Stomach (tissue), 9 donors: Measurements from ENCODE around the gene NTPCR. TPM values are rescaled to one million over a fixed set of nuclear protein-coding genes. Genes with fewer than 3 reads are reported as not detected.

Experiments
- DNase-seq, 2 donors: peaks; one replicate each; pipeline versions ENCODE4 v3.0.0 to v3.0.0-alpha.2; 2013 to 2019
- H3K27ac ChIP-seq, 5 donors: fragments of 200-600 bp in 4 of 5; sonication (generic) in 4 of 5; one replicate each; pipeline ENCODE4 v1.5.1; 2013 to 2019; ENCODE audit warnings: mild to moderate bottlenecking in 1 of 5, moderate library complexity in 1 of 5
- H3K27me3 ChIP-seq, 3 donors: fragments of 200-600 bp; sonication (generic); one replicate each; pipeline ENCODE4 v1.5.1; 2017 to 2019; ENCODE audit warnings: mixed run types in 1 of 3
- H3K36me3 ChIP-seq, 4 donors: fragments of 200-600 bp; sonication (generic); 1 replicate in 3 of 4; 2 replicates in 1 of 4; pipeline ENCODE4 v1.5.1; 2016 to 2019
- H3K4me1 ChIP-seq, 4 donors: fragments of 200-600 bp; sonication (generic); one replicate each; pipeline ENCODE4 v1.5.1; 2016 to 2019
- H3K4me3 ChIP-seq, 4 donors: fragments of 200-600 bp; sonication (generic) in 3 of 4; one replicate each; pipeline ENCODE4 v1.5.1; 2016 to 2019; ENCODE audit warnings: mild to moderate bottlenecking in 1 of 4
- H3K9me3 ChIP-seq, 4 donors: fragments of 200-600 bp; sonication (generic); one replicate each; pipeline ENCODE4 v1.5.1; 2016 to 2019
- EP300 ChIP-seq: sonication (generic); formaldehyde crosslinking; IDR thresholded peaks from one replicate; pipeline ENCODE4 v1.6.1; 2017; ENCODE audit warnings: antibody characterized with exemption
- POLR2A ChIP-seq, 4 donors: fragments of 450-650 bp; IDR thresholded peaks; one replicate each; pipeline ENCODE4 v1.6.1; 2016; ENCODE audit warnings: antibody characterized with exemption in 4 of 4, control low read depth in 2 of 4, mild to moderate bottlenecking in 1 of 4, moderate library complexity in 1 of 4
- POLR2AphosphoS5 ChIP-seq, 3 donors: sonication (generic); formaldehyde crosslinking; IDR thresholded peaks; one replicate each; pipeline ENCODE4 v1.6.1; 2016; ENCODE audit warnings: antibody characterized with exemption in 3 of 3
- WGBS, 5 donors: extraction: QIAGEN DNeasy Blood & Tissue Kit in 3 of 5; methylation state at CpG; one replicate each; pipeline versions ENCODE4 v1.1.5 to v1.1.7; 2013 to 2018; 5-methylcytosine and 5-hydroxymethylcytosine counted together
- intact Hi-C: fragments of 100-400 bp; cut with DNase I; formaldehyde crosslinking; loops from one replicate; pipeline ENCODE4 v1.15.1; 2023; ENCODE audit warnings: low total_unique reads
- polyA plus RNA-seq, 3 donors: library from polyadenylated mRNA; stranded (reverse); fragments of 200-250 nt; gene quantifications; one replicate each; pipeline ENCODE4 v1.2.3, GENCODE V29; 2013
- total RNA-seq, 5 donors: library from RNA; depleted of rRNA; stranded (reverse); fragments of >200 nt; gene quantifications; one replicate each; pipeline versions ENCODE4 v1.1.0 to v1.2.3, GENCODE V29; 2014 to 2016
- TF ChIP-seq, protein P1 (sequence below), 7 experiments: fragments of 450-650 bp in 4 of 7; fragments of 200-600 bp in 3 of 7; sonication (generic) in 3 of 7; IDR thresholded peaks; one replicate each; pipeline ENCODE4 v1.5.1; 2016 to 2019; ENCODE audit warnings: antibody characterized with exemption in 7 of 7, control low read depth in 2 of 7, mild to moderate bottlenecking in 1 of 7
- donor health status: healthy with polysubstance abuse.
- donor health status: Bipolar disorder and iron deficiency.
- donor health status: healthy.

NTPCR gene
- total and polyA plus RNA-seq, 8 donors, result 14.9 to 56.3 (median 43.1) TPM

DNA sequence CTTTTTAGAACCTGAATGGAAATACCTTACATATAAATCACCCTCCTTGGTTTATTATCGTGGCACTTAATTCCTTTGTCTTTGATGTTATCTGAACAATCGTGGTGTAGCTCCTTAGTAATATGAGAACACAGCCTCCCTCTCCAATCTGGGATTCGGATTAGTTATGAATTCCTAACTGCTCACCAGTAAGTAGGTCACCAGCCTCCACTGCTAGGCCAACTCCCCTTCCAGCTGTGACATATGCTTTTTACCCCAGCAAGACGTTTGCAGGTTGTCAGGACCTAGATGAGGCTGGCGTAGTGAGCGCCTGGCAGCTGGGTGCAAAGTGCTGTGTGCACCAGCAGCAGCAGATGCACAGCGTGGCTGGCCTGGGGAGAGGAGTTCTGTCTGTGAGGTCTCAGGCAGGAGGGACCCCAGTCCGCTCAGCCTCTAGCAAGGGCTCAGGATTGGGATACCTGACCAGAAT, 38.2 kb downstream of the NTPCR start:
- TF ChIP-seq POLR2AphosphoS5 (IDR thresholded peaks at IDR 0.05), result no peak
- Histone ChIP-seq H3K4me1 (no peaks in the 10 kb centered on the region), H3K36me3 (peaks cover 0 to 10% (median 6%) of the 10 kb centered on the region in 4 donors), H3K27me3 (no peaks in the 10 kb centered on the region), H3K27ac (no peak overlapping the region), H3K9me3 (peaks cover 0 to 3% (median 3%) of the 10 kb centered on the region in 4 donors), H3K4me3 (no peak overlapping the region)
- no peak for DNase-seq
- WGBS, 5 donors, result 57 to 67% (median 66%) methylated on average over 6 to 8 of the region's 8 CpGs
- intact Hi-C loops, result no loop called here

DNA sequence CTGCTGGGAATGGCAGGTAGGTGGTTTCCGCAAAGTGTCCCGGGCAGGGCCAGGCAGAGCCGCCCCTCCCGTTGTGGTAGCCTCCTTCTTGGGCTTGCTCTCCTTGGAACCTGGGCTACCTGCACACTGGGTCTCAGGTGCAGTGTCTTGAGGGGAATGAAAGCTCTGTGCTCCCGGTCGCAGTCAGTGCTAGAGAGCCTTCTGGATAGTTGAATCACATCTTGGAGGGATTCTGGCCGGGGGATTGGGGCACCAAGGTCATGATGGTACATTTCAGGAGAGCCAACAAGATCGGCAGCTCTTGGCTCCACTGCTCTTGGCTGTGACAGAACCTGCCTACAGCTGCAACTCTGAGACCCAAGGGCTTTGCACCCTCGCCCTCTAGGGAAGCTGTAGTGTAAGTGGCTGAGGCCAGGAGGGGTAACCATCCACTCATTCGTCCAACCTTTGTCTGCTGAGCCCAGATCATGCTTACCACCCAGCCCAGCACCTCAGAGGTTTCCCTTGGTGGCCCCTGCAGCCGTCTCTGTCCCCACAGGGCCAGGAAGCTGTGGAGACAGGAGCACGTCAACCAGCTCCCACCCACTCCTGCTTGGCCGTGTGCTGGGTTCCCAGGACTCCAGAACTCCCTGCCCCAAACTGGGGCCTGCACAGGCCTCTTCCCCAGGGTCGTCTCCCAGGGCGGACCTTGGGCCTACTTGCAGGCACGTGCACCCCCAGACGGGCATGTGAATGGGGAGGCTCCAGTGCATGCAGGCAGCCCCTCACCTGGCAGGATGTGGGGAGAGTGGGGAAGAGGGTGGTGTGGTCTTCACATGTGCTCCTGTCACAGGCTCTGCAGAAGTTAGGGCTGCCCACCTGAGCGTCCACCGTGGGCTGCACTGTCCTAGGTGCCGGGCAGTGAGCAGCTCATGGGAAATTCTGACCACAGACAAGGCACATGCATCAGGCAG, 40.0 kb downstream of the NTPCR start:
- Histone ChIP-seq H3K9me3 (peaks cover 0 to 10% (median 8%) of the 10 kb centered on the region in 4 donors), H3K27ac (no peak overlapping the region), H3K27me3 (no peaks in the 10 kb centered on the region), H3K4me3 (no peak overlapping the region), H3K36me3 (peaks cover 0 to 24% (median 10%) of the 10 kb centered on the region in 4 donors), H3K4me1 (no peaks in the 10 kb centered on the region)
- intact Hi-C loops, result no loop called here
- WGBS, 5 donors, result 91 to 94% (median 92%) methylated on average over 18 to 20 of the region's 20 CpGs
- no peak for DNase-seq
- TF ChIP-seq EP300 (no peak), POLR2AphosphoS5 (IDR thresholded peaks at IDR 0.05) (no peak), POLR2A (IDR thresholded peaks at IDR 0.05) (no peak)
- TF ChIP-seq, protein P1, sequence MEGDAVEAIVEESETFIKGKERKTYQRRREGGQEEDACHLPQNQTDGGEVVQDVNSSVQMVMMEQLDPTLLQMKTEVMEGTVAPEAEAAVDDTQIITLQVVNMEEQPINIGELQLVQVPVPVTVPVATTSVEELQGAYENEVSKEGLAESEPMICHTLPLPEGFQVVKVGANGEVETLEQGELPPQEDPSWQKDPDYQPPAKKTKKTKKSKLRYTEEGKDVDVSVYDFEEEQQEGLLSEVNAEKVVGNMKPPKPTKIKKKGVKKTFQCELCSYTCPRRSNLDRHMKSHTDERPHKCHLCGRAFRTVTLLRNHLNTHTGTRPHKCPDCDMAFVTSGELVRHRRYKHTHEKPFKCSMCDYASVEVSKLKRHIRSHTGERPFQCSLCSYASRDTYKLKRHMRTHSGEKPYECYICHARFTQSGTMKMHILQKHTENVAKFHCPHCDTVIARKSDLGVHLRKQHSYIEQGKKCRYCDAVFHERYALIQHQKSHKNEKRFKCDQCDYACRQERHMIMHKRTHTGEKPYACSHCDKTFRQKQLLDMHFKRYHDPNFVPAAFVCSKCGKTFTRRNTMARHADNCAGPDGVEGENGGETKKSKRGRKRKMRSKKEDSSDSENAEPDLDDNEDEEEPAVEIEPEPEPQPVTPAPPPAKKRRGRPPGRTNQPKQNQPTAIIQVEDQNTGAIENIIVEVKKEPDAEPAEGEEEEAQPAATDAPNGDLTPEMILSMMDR (IDR thresholded peaks at IDR 0.05), result no peak

DNA sequence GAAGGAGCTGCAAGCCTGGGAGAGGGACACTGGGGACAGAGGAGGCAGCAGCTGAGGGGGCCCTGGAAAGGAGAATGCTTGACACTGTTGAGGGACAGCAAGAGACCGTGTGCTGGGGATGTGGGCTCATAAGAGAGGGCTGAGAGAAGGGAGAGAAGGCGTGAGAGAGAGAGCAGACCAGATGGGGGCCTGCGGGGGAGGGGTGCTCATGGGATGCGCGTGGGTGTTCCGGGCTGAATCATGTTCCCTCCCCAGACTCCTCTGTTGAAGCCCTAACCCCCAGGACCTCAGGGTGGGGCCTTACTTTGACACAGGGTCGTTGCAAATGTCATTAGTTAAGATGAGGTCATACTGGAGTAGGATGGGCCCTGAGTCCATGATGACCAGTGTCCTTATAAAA, 40.8 kb downstream of the NTPCR start:
- WGBS, 5 donors, result 85 to 90% (median 86%) methylated on average over 7 of the region's 7 CpGs
- intact Hi-C loops, result no loop called here
- DNase-seq, result no peak
- TF ChIP-seq EP300 (no peak), POLR2A (IDR thresholded peaks at IDR 0.05) (no peak), POLR2AphosphoS5 (IDR thresholded peaks at IDR 0.05) (no peak)
- TF ChIP-seq, protein P1 (IDR thresholded peaks at IDR 0.05), result no peak
- no peaks in the 10 kb centered on the region for H3K27me3 ChIP-seq
- no peak overlapping the region for H3K4me3 ChIP-seq
- H3K27ac ChIP-seq, result no peak overlapping the region
- H3K9me3 ChIP-seq, result peaks cover 0 to 10% (median 8%) of the 10 kb centered on the region in 4 donors
- H3K36me3 ChIP-seq, result peaks cover 0 to 24% (median 10%) of the 10 kb centered on the region in 4 donors
- no peaks in the 10 kb centered on the region for H3K4me1 ChIP-seq

DNA sequence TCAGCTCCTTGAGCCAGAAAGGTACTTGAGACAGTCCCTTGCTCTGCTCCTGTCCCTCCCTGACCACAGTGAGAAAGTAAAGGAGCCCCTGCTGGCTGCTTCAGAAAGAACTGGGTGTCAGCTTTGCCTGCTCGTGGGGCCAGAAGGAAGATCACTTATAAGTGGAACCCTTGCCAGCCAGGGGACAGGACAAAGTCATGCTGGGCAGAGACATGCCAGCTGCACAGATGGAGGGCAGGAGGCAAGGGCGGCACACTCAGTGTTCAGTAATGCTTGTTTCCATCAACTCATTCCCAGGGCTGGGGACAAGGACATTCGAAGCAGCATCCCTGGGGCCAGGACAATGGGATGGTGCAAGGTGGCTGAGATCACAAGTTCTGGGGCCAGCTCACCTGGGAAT, 41.8 kb downstream of the NTPCR start:
- WGBS, 5 donors, result 86 to 98% (median 90%) methylated on average over 3 of the region's 3 CpGs
- H3K27ac ChIP-seq, result no peak overlapping the region

More for the DNA sequence above, 41.8 kb downstream of the NTPCR start:
- H3K27me3 ChIP-seq, result no peaks in the 10 kb centered on the region
- no peak for TF ChIP-seq EP300
- TF ChIP-seq POLR2AphosphoS5 (IDR thresholded peaks at IDR 0.05), result no peak
- TF ChIP-seq, protein P1 (IDR thresholded peaks at IDR 0.05), result no peak
- no peak for TF ChIP-seq POLR2A (IDR thresholded peaks at IDR 0.05)
- peaks cover 0 to 10% (median 8%) of the 10 kb centered on the region in 4 donors for H3K9me3 ChIP-seq
- intact Hi-C loops, result no loop called here
- no peaks in the 10 kb centered on the region for H3K4me1 ChIP-seq
- H3K4me3 ChIP-seq, result no peak overlapping the region
- no peak for DNase-seq
- peaks cover 0 to 28% (median 13%) of the 10 kb centered on the region in 4 donors for H3K36me3 ChIP-seq
